Measurements from ENCODE around the gene KRT82.

- peak; percentile 44 to 57 (median 50) for TF ChIP-seq CTCF (IDR thresholded peaks at IDR 0.05)
- TF ChIP-seq POLR2A (IDR thresholded peaks at IDR 0.05) = no peak
Observed at GRCh38 chr12:52390739-52391617, 15.2 kb downstream of the KRT82 start.

Data from testis (tissue), 2 donors.